ENCODE measurements around the gene KIF7. TPM values are rescaled to one million over a fixed set of nuclear protein-coding genes. Genes with fewer than 3 reads are reported as not detected.
A peak's percentile ranks its signal among the peaks of the same experiment; 100 is the strongest.

Gene KIF7
- total RNA-seq, 1 donor from 2014 or later: 5.4 TPM

DNA sequence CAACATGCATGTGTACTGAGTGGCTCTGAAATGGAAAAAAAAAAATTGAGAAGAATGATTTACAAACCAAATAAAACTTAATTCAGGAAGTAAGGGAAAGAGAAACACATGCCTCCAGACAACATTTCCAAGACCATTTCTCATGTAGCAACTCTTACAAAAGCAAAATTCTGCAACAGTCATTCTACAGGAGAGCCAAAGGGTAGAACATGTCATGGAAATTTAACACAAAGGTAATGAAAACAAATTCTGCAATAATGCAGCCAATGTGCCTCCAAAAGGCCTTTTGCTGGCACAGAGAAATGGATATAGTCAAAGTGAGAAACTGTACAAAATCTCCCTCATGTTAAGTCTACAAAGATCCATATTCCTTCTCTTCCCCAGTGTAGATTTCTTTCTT lies 31.3 kb upstream of the KIF7 start:
- DNase-seq (ENCODE audit: low read depth): no peak
- no peak overlapping the region for H3K4me3 ChIP-seq (ENCODE audit: low read depth, low read length)
- TF ChIP-seq, protein P1, sequence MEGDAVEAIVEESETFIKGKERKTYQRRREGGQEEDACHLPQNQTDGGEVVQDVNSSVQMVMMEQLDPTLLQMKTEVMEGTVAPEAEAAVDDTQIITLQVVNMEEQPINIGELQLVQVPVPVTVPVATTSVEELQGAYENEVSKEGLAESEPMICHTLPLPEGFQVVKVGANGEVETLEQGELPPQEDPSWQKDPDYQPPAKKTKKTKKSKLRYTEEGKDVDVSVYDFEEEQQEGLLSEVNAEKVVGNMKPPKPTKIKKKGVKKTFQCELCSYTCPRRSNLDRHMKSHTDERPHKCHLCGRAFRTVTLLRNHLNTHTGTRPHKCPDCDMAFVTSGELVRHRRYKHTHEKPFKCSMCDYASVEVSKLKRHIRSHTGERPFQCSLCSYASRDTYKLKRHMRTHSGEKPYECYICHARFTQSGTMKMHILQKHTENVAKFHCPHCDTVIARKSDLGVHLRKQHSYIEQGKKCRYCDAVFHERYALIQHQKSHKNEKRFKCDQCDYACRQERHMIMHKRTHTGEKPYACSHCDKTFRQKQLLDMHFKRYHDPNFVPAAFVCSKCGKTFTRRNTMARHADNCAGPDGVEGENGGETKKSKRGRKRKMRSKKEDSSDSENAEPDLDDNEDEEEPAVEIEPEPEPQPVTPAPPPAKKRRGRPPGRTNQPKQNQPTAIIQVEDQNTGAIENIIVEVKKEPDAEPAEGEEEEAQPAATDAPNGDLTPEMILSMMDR (conservative IDR thresholded peaks at IDR 0.05; ENCODE audit: low read depth, low read length): no peak

- TF ChIP-seq, protein P1 (conservative IDR thresholded peaks at IDR 0.05; ENCODE audit: low read depth, low read length): no peak
- no peak for DNase-seq (ENCODE audit: low read depth)
- no peak overlapping the region for H3K4me3 ChIP-seq (ENCODE audit: low read depth, low read length)
These were observed 30.7 kb upstream of the KIF7 start for GRCh38 chr15:89685995-89686394.

GRCh38 chr15:89681146-89681545 lies 25.9 kb upstream of the KIF7 start:
- DNase-seq (ENCODE audit: low read depth): no peak
- TF ChIP-seq, protein P1 (conservative IDR thresholded peaks at IDR 0.05; ENCODE audit: low read depth, low read length): no peak
- no peak overlapping the region for H3K4me3 ChIP-seq (ENCODE audit: low read depth, low read length)

- peak; percentile 49 for DNase-seq (ENCODE audit: low read depth)
- TF ChIP-seq, protein P1 (conservative IDR thresholded peaks at IDR 0.05; ENCODE audit: low read depth, low read length): no peak
- no peak overlapping the region for H3K4me3 ChIP-seq (ENCODE audit: low read depth, low read length)
These were observed 25.1 kb upstream of the KIF7 start for GRCh38 chr15:89680282-89680873.

GRCh38 chr15:89679212-89679611 lies 23.9 kb upstream of the KIF7 start, which contains the start of gene PLIN1:
PLIN1 (minus strand) TSS chr15:89679367; CDS start chr15:89677489, 1,878 bp downstream.
- no peak within 1 kb of the TSS for H3K4me3 ChIP-seq (ENCODE audit: low read depth, low read length)
- DNase-seq (ENCODE audit: low read depth): no peak
- TF ChIP-seq, protein P1 (conservative IDR thresholded peaks at IDR 0.05; ENCODE audit: low read depth, low read length): no peak

- no peak overlapping the region for H3K4me3 ChIP-seq (ENCODE audit: low read depth, low read length)
- TF ChIP-seq, protein P1 (conservative IDR thresholded peaks at IDR 0.05; ENCODE audit: low read depth, low read length): no peak
- DNase-seq (ENCODE audit: low read depth): no peak
These were observed 22.1 kb upstream of the KIF7 start for GRCh38 chr15:89677381-89677780.

- H3K4me3 ChIP-seq (ENCODE audit: low read depth, low read length): no peak overlapping the region
- TF ChIP-seq, protein P1 (conservative IDR thresholded peaks at IDR 0.05; ENCODE audit: low read depth, low read length): no peak
- DNase-seq (ENCODE audit: low read depth): no peak
These were observed 20.3 kb upstream of the KIF7 start for GRCh38 chr15:89675606-89676005.

All from epithelial cell of proximal tubule (primary cell).